HG02870 (cell line): ENCODE measurements around the gene ARHGEF17.

ENCODE experiments used
- ATAC-seq: cut with Tn5 transposase; IDR thresholded peaks from one replicate; pipeline ENCODE4 v1.9.1; 2021; ENCODE audit warnings: mild to moderate bottlenecking, moderate library complexity; ENCODE audit not compliant: unreplicated experiment

Gene ARHGEF17

GRCh38 chr11:73312036-73312435 lies 4.0 kb downstream of the ARHGEF17 start:
- ATAC-seq: no peak

- no peak for ATAC-seq
These were observed 4.8 kb downstream of the ARHGEF17 start for GRCh38 chr11:73312851-73313327.

GRCh38 chr11:73313652-73314051 lies 5.6 kb downstream of the ARHGEF17 start:
- ATAC-seq: no peak

GRCh38 chr11:73314117-73314961 lies 6.3 kb downstream of the ARHGEF17 start:
- no peak for ATAC-seq

- ATAC-seq: no peak
These were observed 7.4 kb downstream of the ARHGEF17 start for GRCh38 chr11:73315293-73316020.

GRCh38 chr11:73316422-73316821 lies 8.3 kb downstream of the ARHGEF17 start:
- no peak for ATAC-seq

GRCh38 chr11:73317373-73317772 lies 9.3 kb downstream of the ARHGEF17 start:
- ATAC-seq: no peak

GRCh38 chr11:73317803-73318202 lies 9.7 kb downstream of the ARHGEF17 start:
- ATAC-seq: no peak

GRCh38 chr11:73318501-73319011 lies 10.5 kb downstream of the ARHGEF17 start:
- ATAC-seq: no peak

- ATAC-seq: no peak
These were observed 12.9 kb downstream of the ARHGEF17 start for GRCh38 chr11:73320763-73321603.

GRCh38 chr11:73321604-73322381 lies 13.7 kb downstream of the ARHGEF17 start:
- ATAC-seq: no peak

- ATAC-seq: no peak
These were observed 14.6 kb downstream of the ARHGEF17 start for GRCh38 chr11:73322382-73323306.

- ATAC-seq: no peak
These were observed 15.4 kb downstream of the ARHGEF17 start for GRCh38 chr11:73323464-73323863.

GRCh38 chr11:73324116-73324515 lies 16.0 kb downstream of the ARHGEF17 start:
- ATAC-seq: no peak

GRCh38 chr11:73324665-73325035 lies 16.6 kb downstream of the ARHGEF17 start:
- no peak for ATAC-seq

GRCh38 chr11:73325036-73325981 lies 17.2 kb downstream of the ARHGEF17 start:
- ATAC-seq: peak; percentile 74

- ATAC-seq: no peak
These were observed 19.1 kb downstream of the ARHGEF17 start for GRCh38 chr11:73326929-73327811.
